ENCODE measurements around the gene NRIP1. TPM values are rescaled to one million over a fixed set of nuclear protein-coding genes. Genes with fewer than 3 reads are reported as not detected.
"Not testable (repeated sequence)": the region's sequence is repeated elsewhere in the genome, so short reads cannot be mapped to it uniquely, and the experiment has no call there.

The NRIP1 gene
- total RNA-seq, 1 donor from 2014 or later: 7.5 TPM

DNA sequence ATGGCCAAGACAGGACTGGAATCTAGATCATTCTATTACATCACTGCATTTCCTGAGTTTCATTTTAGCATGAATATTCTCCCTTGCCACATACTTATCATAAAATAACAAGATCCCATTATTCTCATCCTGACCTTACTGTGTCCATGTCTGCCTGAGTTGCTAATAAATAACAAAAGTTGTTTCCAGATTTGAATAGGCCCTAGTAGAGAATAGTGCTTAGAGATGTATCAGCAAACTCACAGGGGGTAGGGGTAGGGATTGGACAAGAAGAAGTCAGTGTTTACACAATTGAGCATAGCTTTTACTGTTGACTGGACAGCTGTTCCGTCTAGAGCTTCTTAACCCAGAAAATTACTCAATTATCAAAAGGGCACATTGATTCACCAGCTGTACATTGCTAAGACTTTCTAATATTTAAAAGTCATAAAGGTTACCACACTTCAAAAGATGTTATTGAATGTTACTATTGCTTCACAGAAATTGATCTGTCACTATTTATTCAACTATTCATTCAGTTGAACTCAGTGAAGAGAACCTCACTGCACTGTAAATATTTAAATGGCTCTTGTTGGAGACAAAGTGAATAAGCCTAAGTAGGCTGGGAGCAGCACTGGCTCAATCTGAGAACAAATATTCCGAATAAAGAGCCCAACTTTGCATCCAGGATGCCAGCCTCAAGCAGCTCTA, 121.9 kb downstream of the NRIP1 start:
- intact Hi-C loops (cut with micrococcal nuclease): no loop called here

DNA sequence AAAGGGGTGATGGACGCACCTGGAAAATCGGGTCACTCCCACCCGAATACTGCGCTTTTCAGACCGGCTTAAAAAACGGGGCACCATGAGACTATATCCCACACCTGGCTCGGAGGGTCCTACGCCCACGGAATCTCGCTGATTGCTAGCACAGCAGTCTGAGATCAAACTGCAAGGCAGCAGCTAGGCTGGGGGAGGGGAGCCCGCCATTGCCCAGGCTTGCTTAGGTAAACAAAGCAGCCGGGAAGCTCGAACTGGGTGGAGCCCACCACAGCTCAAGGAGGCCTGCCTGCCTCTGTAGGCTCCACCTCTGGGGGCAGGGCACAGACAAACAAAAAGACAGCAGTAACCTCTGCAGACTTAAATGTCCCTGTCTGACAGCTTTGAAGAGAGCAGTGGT, 137.5 kb downstream of the NRIP1 start:
- intact Hi-C loops (cut with micrococcal nuclease): not testable (repeated sequence)

DNA sequence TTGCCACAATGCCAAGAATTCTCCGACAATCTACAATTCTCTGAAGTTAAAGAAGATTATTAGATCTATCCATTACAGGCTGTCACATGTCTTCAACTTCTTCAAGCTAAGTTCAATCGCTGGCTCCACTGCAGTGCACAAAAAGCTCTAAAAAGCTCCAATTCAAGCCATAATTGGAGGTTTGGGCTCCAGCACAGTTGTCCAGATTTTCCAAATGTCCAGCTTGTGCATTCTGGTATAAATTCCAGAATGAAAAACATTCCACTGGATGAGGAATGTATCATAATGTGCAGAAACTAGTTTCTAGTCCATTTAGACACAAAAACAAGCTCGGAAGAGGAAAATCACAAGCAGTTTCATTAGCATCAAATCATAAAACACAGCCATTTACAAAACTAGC, 138.6 kb downstream of the NRIP1 start:
- intact Hi-C loops (cut with micrococcal nuclease): no loop called here

DNA sequence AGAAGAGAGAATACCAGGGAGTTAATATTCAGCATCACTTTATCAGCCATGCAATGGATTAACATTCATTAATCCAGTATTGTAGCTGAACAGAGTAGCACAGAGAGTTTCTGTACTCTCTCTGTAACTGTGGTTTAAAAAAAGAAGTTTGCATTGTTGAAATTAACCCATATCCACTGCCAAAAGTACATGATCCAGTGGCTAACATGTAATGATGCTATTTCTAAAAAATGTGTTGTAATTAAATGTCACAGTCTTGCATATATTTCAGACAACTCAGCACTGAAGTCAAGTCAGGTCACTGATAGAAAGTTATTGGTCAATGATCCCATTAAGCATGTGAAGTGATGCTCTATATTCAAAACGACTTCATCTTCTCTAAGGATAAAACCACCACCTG, 141.3 kb downstream of the NRIP1 start:
- intact Hi-C loops (cut with micrococcal nuclease): no loop called here

DNA sequence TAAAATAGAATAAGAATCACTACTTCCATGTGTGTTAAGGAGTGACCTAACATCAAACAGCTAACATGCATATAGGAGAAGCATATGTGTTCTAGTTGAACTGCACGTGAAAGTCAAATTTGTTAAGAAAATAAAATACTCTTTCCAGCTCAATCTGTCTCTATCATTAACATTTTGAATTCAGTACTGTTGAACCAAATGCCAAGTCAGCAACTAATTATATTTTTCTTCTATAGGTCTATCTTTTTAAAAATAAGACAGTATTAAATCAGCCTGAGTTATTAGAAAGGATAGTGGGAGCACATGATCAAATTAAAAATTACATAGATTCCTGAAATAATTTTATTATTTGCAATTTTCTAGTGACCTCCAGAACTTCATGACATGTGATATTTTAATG, 141.8 kb downstream of the NRIP1 start:
- intact Hi-C loops (cut with micrococcal nuclease): no loop called here

DNA sequence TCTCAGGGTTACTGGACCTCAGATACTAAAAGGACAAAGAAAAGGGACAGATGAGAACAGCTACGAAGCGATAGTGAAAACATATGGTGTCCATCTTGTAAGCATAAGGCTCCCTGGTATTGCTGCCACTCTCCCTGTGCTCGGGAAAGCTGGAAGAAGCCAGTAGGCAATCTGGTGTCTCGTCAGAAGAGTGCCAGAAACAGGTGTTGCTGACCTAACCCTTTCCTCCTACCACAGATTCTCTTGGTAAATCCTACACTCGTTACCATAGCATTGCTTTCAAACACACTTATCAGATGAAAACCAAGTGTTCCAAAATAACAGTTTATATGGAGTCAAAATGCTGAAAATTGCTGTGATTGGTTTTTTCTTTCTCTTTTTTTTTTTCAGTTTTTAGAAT, 146.3 kb downstream of the NRIP1 start:
- intact Hi-C loops (cut with micrococcal nuclease): no loop called here

DNA sequence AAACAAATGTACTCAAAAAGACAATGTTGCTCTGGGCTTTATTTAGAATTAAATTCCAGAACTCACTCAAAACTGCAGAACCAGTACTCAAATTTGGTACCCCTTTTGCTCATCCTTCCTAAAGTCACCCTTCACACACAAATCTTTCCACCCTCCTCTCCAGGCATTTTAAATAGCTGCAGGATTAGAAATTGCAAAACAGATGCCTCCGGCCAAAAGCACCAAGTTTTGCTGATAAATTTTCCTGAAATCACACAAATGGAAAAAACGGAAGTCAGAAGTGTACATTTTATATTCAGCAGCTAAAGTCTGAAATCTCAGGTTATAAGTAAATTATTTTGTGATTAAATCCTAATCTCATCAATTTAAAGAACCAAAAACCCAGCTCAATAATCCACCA, 147.0 kb downstream of the NRIP1 start:
- intact Hi-C loops (cut with micrococcal nuclease): no loop called here

DNA sequence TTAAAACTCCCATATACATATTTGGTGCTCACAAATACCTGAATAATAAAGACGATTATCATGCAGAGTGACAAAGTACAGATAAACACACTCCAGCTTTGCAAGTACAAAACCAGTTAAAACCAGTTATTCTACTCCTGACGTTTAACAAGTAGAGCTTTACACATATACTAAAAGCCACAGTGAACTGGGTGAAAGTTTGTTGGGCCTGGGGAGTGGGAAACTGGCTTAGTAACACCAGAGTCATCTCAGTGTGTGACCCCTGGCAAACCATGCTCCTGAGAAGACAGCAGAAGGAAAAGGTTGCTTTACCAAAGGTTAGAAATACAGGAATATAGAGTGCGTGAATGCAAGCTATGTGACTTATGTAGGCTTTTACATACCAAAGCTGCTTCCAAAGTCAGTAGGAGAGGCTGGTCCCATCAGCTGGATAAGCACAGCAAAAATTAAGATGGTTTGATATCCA, 148.1 kb downstream of the NRIP1 start:
- intact Hi-C loops (cut with micrococcal nuclease): no loop called here

DNA sequence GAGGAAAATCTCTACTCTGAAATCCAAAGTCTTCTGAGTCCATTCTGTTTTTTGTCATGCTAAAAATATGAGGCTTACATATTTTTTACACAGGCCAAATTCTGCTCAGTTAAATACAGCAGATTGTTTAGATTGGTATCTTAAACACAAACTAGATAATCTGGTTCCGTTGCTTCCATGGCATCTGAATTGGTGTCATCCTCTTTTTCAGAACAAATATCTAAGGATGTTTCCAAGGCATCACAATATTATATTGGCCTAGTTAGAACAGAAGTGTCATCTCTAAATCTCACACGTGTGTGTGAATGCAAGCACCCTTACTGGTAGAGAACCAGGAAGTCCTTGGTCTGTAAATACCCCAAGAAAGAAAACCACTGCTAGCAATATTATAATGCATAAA, 151.2 kb downstream of the NRIP1 start:
- intact Hi-C loops (cut with micrococcal nuclease): no loop called here

DNA sequence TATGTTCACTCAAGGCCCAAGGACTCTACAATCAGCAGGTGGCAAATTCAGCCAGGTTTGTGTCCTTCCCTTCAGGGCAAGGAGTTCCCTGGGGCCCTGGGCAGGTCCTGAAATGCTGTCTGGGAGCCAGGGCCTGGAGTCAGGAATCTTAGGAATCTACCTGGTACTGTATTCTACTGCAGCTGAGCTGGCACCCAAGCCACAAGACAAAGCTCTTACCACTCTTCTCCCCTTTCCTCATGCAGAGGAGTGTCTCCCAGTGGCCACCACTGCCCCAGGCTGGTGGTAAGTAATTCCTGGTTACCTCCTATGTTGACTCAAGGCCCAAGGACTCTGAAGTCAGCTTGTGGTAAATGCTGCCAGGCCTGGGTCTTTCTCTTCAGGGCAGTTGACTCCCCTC, 153.4 kb downstream of the NRIP1 start:
- intact Hi-C loops (cut with micrococcal nuclease): no loop called here
